ENCODE measurements around the gene MINK1.
"Not testable (repeated sequence)": the region's sequence is repeated elsewhere in the genome, so short reads cannot be mapped to it uniquely, and the experiment has no call there.

Gene MINK1

GRCh38 chr17:4806456-4806776 is 26.7 kb upstream of the MINK1 start:
- no peaks in the 10 kb centered on the region for H3K27me3 Mint-ChIP-seq
- no peaks in the 10 kb centered on the region for H3K36me3 Mint-ChIP-seq
- no peaks in the 10 kb centered on the region for H3K9me3 Mint-ChIP-seq (ENCODE audit: low read depth)
- peaks cover 14% of the 10 kb centered on the region for H3K4me1 Mint-ChIP-seq (ENCODE audit: low read depth)
- H3K4me3 Mint-ChIP-seq = peak overlapping the region; percentile 83
- peak overlapping the region; percentile 46 for H3K27ac Mint-ChIP-seq

GRCh38 chr17:4806777-4807604 is 26.1 kb upstream of the MINK1 start, which contains the start of gene PLD2:
Gene PLD2, plus strand, starts transcription at chr17:4807152. Its CDS starts 621 bp downstream, at chr17:4807773.
- H3K27me3 Mint-ChIP-seq = no peaks in the 10 kb centered on the region
- peaks cover 14% of the 10 kb centered on the region for H3K4me1 Mint-ChIP-seq (ENCODE audit: low read depth)
- no peaks in the 10 kb centered on the region for H3K36me3 Mint-ChIP-seq
- H3K27ac Mint-ChIP-seq = peak within 1 kb of the TSS; percentile 46
- peak within 1 kb of the TSS; percentile 83 for H3K4me3 Mint-ChIP-seq
- H3K9me3 Mint-ChIP-seq (ENCODE audit: low read depth) = no peaks in the 10 kb centered on the region

- Mint-ChIP-seq H3K27me3 (no peaks in the 10 kb centered on the region), H3K9me3 (ENCODE audit: low read depth) (no peaks in the 10 kb centered on the region), H3K4me1 (ENCODE audit: low read depth) (peaks cover 14% of the 10 kb centered on the region), H3K36me3 (peaks cover 2% of the 10 kb centered on the region), H3K27ac (no peak overlapping the region), H3K4me3 (peak overlapping the region; percentile 77)
These were observed 25.3 kb upstream of the MINK1 start for GRCh38 chr17:4807605-4808377.

GRCh38 chr17:4808378-4808767 is 24.8 kb upstream of the MINK1 start:
- peaks cover 2% of the 10 kb centered on the region for H3K36me3 Mint-ChIP-seq
- peak overlapping the region; percentile 77 for H3K4me3 Mint-ChIP-seq
- no peaks in the 10 kb centered on the region for H3K9me3 Mint-ChIP-seq (ENCODE audit: low read depth)
- peaks cover 14% of the 10 kb centered on the region for H3K4me1 Mint-ChIP-seq (ENCODE audit: low read depth)
- no peak overlapping the region for H3K27ac Mint-ChIP-seq
- no peaks in the 10 kb centered on the region for H3K27me3 Mint-ChIP-seq

- Mint-ChIP-seq H3K4me3 (no peak overlapping the region), H3K36me3 (peaks cover 2% of the 10 kb centered on the region), H3K4me1 (ENCODE audit: low read depth) (peaks cover 14% of the 10 kb centered on the region), H3K27me3 (no peaks in the 10 kb centered on the region), H3K27ac (no peak overlapping the region), H3K9me3 (ENCODE audit: low read depth) (no peaks in the 10 kb centered on the region)
These were observed 22.3 kb upstream of the MINK1 start for GRCh38 chr17:4810696-4811290.

GRCh38 chr17:4811471-4811870 is 21.7 kb upstream of the MINK1 start:
- Mint-ChIP-seq H3K9me3 (ENCODE audit: low read depth) (no peaks in the 10 kb centered on the region), H3K27ac (no peak overlapping the region)

GRCh38 chr17:4812690-4813089 is 20.4 kb upstream of the MINK1 start:
- no peak overlapping the region for H3K27ac Mint-ChIP-seq
- H3K27me3 Mint-ChIP-seq = no peaks in the 10 kb centered on the region
- H3K4me3 Mint-ChIP-seq = no peak overlapping the region

More at GRCh38 chr17:4811471-4811870, 21.7 kb upstream of the MINK1 start:
- H3K4me3 Mint-ChIP-seq = no peak overlapping the region
- H3K27me3 Mint-ChIP-seq = no peaks in the 10 kb centered on the region
- peaks cover 2% of the 10 kb centered on the region for H3K36me3 Mint-ChIP-seq
- H3K4me1 Mint-ChIP-seq (ENCODE audit: low read depth) = peaks cover 8% of the 10 kb centered on the region

GRCh38 chr17:4815043-4815675 is 18.0 kb upstream of the MINK1 start:
- H3K36me3 Mint-ChIP-seq = peaks cover 2% of the 10 kb centered on the region
- H3K9me3 Mint-ChIP-seq (ENCODE audit: low read depth) = no peaks in the 10 kb centered on the region
- no peaks in the 10 kb centered on the region for H3K27me3 Mint-ChIP-seq
- H3K4me3 Mint-ChIP-seq = no peak overlapping the region
- H3K4me1 Mint-ChIP-seq (ENCODE audit: low read depth) = peaks cover 1% of the 10 kb centered on the region
- H3K27ac Mint-ChIP-seq = no peak overlapping the region

More at GRCh38 chr17:4812690-4813089, 20.4 kb upstream of the MINK1 start:
- peaks cover 2% of the 10 kb centered on the region for H3K36me3 Mint-ChIP-seq
- H3K9me3 Mint-ChIP-seq (ENCODE audit: low read depth) = no peaks in the 10 kb centered on the region
- peaks cover 8% of the 10 kb centered on the region for H3K4me1 Mint-ChIP-seq (ENCODE audit: low read depth)

GRCh38 chr17:4816826-4817225 is 16.3 kb upstream of the MINK1 start:
- Mint-ChIP-seq H3K36me3 (peaks cover 2% of the 10 kb centered on the region), H3K27ac (no peak overlapping the region), H3K4me3 (no peak overlapping the region), H3K27me3 (no peaks in the 10 kb centered on the region), H3K9me3 (ENCODE audit: low read depth) (no peaks in the 10 kb centered on the region), H3K4me1 (ENCODE audit: low read depth) (no peaks in the 10 kb centered on the region)

- no peaks in the 10 kb centered on the region for H3K27me3 Mint-ChIP-seq
- H3K9me3 Mint-ChIP-seq (ENCODE audit: low read depth) = no peaks in the 10 kb centered on the region
- no peak overlapping the region for H3K4me3 Mint-ChIP-seq
- no peaks in the 10 kb centered on the region for H3K4me1 Mint-ChIP-seq (ENCODE audit: low read depth)
- H3K36me3 Mint-ChIP-seq = no peaks in the 10 kb centered on the region
- H3K27ac Mint-ChIP-seq = no peak overlapping the region
These were observed 14.9 kb upstream of the MINK1 start for GRCh38 chr17:4818276-4818675.

- Mint-ChIP-seq H3K27ac (no peak overlapping the region), H3K4me3 (no peak overlapping the region), H3K36me3 (no peaks in the 10 kb centered on the region), H3K4me1 (ENCODE audit: low read depth) (no peaks in the 10 kb centered on the region), H3K27me3 (no peaks in the 10 kb centered on the region), H3K9me3 (ENCODE audit: low read depth) (no peaks in the 10 kb centered on the region)
These were observed 10.3 kb upstream of the MINK1 start for GRCh38 chr17:4822835-4823234.

- no peaks in the 10 kb centered on the region for H3K9me3 Mint-ChIP-seq (ENCODE audit: low read depth)
- H3K4me1 Mint-ChIP-seq (ENCODE audit: low read depth) = no peaks in the 10 kb centered on the region
- H3K4me3 Mint-ChIP-seq = no peak overlapping the region
- no peaks in the 10 kb centered on the region for H3K27me3 Mint-ChIP-seq
- H3K27ac Mint-ChIP-seq = no peak overlapping the region
- no peaks in the 10 kb centered on the region for H3K36me3 Mint-ChIP-seq
These were observed 9.6 kb upstream of the MINK1 start for GRCh38 chr17:4823373-4824089.

GRCh38 chr17:4827399-4827798 is 5.7 kb upstream of the MINK1 start:
- Mint-ChIP-seq H3K4me1 (ENCODE audit: low read depth) (no peaks in the 10 kb centered on the region), H3K27me3 (no peaks in the 10 kb centered on the region), H3K9me3 (ENCODE audit: low read depth) (no peaks in the 10 kb centered on the region), H3K36me3 (no peaks in the 10 kb centered on the region), H3K4me3 (no peak overlapping the region), H3K27ac (no peak overlapping the region)

GRCh38 chr17:4832829-4833177 is 337 bp upstream of the MINK1 start:
- H3K4me1 Mint-ChIP-seq (ENCODE audit: low read depth) = peaks cover 32% of the 10 kb centered on the region
- not testable (repeated sequence) for H3K27me3 Mint-ChIP-seq

More at GRCh38 chr17:4832829-4833177, 337 bp upstream of the MINK1 start:
- Mint-ChIP-seq H3K4me3 (peak overlapping the region; percentile 95), H3K27ac (peak overlapping the region; percentile 96)
- H3K9me3 Mint-ChIP-seq (ENCODE audit: low read depth); H3K36me3 Mint-ChIP-seq: not testable (repeated sequence)

Measured in activated naive CD8-positive, alpha-beta T cell (primary cell).